ENCODE data around the gene DCP1A.

DNA sequence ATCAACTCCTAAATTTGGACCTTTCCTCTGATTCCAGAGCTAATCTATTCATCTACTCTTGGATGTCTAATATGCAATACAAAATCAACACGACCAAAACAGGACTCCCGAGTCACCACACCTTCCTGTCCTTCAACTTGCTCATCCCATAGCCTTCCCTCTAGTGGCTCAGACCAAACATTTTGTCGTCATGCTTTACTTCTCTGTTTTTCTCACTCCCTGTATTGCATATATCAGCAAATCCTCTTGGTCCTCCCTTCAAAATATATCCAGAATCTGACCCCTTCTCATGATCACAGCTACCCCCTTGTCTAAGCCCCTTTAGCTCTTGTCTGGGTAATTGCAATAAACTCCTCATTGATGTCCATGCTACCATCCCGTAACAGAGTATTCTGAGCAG is 30.5 kb upstream of the DCP1A start:
- TF ChIP-seq, protein P1, sequence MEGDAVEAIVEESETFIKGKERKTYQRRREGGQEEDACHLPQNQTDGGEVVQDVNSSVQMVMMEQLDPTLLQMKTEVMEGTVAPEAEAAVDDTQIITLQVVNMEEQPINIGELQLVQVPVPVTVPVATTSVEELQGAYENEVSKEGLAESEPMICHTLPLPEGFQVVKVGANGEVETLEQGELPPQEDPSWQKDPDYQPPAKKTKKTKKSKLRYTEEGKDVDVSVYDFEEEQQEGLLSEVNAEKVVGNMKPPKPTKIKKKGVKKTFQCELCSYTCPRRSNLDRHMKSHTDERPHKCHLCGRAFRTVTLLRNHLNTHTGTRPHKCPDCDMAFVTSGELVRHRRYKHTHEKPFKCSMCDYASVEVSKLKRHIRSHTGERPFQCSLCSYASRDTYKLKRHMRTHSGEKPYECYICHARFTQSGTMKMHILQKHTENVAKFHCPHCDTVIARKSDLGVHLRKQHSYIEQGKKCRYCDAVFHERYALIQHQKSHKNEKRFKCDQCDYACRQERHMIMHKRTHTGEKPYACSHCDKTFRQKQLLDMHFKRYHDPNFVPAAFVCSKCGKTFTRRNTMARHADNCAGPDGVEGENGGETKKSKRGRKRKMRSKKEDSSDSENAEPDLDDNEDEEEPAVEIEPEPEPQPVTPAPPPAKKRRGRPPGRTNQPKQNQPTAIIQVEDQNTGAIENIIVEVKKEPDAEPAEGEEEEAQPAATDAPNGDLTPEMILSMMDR (IDR thresholded peaks at IDR 0.05; ENCODE audit: low read depth, low read length) = no peak
- TF ChIP-seq EZH2phosphoT487 (IDR thresholded peaks at IDR 0.05; ENCODE audit: low read depth) = no peak
